ENCODE results near the gene UBR1.

DNA sequence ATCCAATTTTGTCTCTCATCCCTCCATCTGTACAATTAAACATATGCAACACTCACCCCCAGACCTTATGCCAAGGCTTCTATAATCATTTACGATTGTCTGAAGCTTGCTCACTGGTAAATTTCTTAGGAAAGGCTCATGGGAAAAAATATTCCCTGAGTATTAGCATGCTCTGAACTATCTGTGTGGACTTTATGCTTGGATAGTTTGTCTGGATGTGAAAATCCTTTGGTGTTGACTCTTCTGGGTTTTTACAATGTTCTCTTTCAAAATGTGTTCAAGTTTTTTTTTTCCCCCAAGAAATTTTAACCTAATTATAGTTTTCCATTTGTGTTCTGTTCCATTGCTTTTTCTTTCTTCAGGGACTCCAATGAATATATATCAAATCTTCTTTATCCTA lies 165.3 kb downstream of the UBR1 start:
- TF ChIP-seq, protein P1, sequence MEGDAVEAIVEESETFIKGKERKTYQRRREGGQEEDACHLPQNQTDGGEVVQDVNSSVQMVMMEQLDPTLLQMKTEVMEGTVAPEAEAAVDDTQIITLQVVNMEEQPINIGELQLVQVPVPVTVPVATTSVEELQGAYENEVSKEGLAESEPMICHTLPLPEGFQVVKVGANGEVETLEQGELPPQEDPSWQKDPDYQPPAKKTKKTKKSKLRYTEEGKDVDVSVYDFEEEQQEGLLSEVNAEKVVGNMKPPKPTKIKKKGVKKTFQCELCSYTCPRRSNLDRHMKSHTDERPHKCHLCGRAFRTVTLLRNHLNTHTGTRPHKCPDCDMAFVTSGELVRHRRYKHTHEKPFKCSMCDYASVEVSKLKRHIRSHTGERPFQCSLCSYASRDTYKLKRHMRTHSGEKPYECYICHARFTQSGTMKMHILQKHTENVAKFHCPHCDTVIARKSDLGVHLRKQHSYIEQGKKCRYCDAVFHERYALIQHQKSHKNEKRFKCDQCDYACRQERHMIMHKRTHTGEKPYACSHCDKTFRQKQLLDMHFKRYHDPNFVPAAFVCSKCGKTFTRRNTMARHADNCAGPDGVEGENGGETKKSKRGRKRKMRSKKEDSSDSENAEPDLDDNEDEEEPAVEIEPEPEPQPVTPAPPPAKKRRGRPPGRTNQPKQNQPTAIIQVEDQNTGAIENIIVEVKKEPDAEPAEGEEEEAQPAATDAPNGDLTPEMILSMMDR (IDR thresholded peaks at IDR 0.05) = no peak
- no peak for TF ChIP-seq POLR2A (IDR thresholded peaks at IDR 0.05)
